HG02623 (cell line): ENCODE measurements around the gene SGPP2.
A peak's percentile ranks its signal among the peaks of the same experiment; 100 is the strongest.
"Not testable (repeated sequence)": the region's sequence is repeated elsewhere in the genome, so short reads cannot be mapped to it uniquely, and the experiment has no call there.

Source experiments
- ATAC-seq: cut with Tn5 transposase; IDR thresholded peaks from one replicate; pipeline ENCODE4 v1.9.1; 2021; ENCODE audit warnings: moderate library complexity; ENCODE audit not compliant: unreplicated experiment

SGPP2 gene

GRCh38 chr2:222424729-222425671 lies 657 bp downstream of the SGPP2 start:
- peak; percentile 15 for ATAC-seq

- peak; percentile 34 for ATAC-seq
These were observed 3.4 kb downstream of the SGPP2 start for GRCh38 chr2:222427646-222428301.

DNA sequence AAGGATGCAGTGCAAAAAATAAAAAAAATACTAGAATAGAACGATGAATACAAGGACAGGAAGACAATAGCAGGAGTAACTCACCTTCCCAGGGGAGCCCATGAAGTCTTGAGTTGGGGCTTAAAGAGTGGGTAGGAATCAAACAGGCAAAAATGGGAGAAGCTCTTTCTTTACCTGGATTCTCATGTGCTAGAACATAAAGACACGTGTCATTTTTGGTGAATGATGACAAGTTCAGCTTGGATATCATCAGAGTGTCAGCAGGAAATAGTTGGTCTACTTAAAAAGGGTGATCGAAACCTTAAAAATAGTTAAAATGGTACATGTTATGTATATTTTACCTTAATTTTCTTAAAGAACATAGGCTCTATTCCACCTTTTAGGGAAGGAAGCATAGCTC lies 5.7 kb downstream of the SGPP2 start:
- no peak for ATAC-seq

DNA sequence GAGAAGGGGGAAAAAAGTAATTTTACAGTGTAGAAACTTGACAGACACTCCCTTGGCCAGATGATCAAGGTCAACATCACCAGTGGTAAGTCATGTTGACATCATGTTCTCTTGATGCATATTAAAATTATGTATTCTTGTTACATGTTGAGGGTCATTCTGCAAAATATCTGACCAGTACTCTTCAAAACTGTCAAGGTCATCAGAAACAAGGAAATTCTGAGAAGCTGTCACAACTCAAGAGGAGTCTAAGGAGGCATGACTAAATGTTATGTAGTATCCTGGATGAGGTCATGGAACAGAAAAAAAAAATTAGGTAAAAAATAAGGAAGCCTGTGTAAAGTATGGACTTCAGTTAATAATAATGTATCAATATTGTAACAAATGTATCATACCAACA lies 6.3 kb downstream of the SGPP2 start:
- no peak for ATAC-seq

DNA sequence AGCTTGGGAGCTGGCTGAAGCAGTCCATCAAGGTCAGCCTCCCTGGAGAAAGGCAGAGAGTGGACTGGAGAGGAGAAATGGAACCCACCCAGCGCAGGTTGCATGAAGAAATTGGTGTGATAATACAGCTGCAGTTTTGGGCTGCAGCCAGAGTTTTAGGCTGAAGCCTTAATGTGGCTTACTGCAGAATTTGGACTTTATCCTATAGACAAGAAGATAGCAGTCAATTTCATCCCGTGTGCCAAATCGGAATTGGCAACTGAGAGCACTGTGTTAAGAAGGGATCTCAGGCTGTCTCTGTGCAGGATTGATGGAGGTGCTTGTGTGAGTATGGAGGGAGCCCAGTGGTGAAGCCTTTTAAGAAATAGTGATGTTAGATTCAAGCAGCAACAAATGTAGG lies 7.5 kb downstream of the SGPP2 start:
- ATAC-seq = no peak

DNA sequence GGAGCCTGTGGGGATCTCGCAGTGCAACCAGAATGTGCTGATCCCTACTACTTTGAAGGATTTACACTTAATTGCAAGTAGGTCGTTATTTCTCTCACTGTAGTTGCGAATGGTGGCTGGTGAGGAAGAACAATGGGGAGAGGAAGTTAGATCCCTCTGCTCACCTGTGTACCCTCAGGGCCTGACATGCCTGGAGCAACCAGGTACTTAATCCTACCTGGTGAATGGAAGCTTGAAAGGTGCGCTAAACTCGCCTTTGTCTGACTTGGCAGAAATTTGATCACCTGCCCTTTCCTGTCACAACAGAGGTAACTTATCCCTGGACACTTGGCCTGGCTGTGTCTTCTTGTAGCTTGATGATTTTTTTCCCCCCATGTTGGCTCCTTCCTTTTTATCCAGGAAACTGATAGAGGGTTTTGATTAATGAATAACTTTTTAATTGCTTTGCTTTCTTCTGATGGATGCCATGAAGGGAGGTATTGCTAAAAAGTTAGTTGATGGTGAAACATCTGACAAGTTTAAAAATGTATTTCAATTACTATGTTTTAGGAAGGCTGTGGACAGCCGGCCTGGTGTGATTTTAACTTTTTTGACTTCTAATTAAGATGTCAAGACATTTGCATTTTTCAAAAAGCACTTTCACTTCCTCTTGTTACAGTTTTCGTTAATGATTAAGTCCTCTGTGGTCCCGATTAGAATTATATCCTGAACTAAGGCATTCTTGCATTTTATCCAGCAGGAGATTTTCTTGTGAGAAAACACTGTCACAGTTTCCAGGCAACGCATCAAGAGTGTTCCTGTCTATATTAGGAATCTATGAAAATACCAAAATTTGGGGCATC lies 9.2 kb downstream of the SGPP2 start:
- ATAC-seq = peak; percentile 76

DNA sequence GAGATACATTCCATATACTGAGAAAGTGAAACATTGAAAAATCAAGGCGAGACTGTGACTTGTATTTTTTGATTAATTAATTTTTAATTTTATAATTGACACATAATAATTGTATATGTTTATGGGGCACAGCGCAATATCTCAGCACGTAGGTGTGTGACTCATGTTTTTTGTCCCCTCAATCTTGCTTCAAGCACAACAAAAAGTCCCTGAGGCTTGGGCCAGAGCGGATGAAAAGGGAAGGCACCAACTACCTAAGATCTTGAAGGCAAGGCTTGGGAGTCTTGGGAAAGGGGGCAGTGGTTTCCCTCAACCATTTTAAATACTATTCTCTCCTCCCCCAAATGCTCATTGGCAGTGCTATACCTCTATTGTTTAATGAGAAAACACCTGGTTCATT lies 9.9 kb downstream of the SGPP2 start:
- peak; percentile 42 for ATAC-seq

- not testable (repeated sequence) for ATAC-seq
These were observed 11.2 kb downstream of the SGPP2 start for GRCh38 chr2:222435400-222436039.

DNA sequence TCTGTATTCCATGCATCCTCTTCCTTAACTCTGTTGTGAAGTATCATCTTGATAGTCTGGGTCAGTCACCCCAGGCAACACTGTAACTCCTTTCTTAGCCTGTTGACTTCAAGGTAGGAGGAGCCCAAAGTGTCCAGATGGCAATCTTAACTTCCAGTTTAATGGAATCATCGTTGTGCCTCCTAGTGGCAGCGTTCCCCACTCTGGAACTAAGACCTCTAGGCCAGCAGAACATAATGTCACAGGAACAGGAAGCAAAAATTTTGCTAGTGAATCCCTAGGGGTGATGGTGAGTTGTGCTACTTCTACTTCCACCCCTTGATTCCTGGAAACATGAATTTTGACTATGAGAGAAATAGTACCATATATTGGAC lies 11.7 kb downstream of the SGPP2 start:
- no peak for ATAC-seq

DNA sequence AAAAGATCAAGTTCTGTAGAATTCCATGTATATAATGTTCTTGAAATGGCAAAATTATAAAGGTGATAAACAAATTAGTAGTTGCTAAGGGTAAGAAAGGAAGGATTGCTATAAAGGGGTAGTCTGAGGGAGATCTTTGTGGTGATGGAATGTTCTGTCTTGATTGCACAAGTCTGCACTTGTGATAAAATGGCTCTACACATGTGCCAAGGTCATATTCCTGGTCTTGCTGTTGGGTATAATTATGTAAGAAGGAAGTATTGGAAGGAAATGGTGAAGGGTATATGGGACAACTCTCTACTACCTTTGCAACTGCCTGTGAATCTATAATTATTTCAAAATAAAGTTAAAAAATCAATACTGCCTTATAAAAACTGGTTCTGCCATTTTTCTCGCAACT lies 15.3 kb downstream of the SGPP2 start:
- no peak for ATAC-seq

- ATAC-seq = no peak
These were observed 16.5 kb downstream of the SGPP2 start for GRCh38 chr2:222440673-222441422.

GRCh38 chr2:222442665-222443064 lies 18.3 kb downstream of the SGPP2 start:
- ATAC-seq = no peak

DNA sequence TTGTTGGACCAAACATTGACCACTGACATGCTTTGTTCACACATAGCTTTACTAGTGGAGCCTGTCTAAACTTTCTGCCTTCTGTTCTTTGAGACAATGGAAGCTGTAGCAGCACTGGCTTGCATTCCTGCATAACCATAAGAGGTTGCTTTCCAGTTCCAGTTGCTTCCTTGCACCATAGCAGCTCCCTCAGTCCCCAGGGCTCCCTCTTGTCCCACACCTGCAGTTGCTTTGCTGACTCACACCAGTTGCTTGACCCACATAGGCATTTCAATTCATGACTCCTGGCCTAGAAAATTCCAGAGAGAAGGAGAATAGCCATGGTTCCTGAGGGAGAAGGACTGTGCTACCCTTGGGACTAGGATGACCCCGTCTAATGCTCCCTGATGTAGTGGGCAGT lies 20.9 kb downstream of the SGPP2 start:
- ATAC-seq = no peak

DNA sequence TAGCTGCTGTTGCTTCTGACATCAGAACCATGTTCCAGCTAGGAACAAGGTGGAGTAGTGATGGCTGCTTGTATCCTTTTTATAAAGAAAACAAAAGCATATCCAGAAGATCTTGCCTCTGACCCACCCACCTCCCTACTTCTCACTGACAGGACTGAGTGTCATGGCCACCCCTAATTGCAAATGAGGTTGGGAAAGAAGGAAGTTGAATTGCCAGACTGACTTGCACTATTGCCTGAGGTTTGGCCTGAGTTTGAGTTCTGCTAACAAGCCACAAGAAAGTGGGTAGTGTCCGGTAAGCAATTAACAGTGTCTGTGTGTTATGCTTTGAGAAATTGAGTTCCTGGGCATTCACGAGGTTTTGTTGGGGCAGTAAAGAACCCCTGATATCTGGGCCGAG lies 22.8 kb downstream of the SGPP2 start:
- ATAC-seq = no peak

DNA sequence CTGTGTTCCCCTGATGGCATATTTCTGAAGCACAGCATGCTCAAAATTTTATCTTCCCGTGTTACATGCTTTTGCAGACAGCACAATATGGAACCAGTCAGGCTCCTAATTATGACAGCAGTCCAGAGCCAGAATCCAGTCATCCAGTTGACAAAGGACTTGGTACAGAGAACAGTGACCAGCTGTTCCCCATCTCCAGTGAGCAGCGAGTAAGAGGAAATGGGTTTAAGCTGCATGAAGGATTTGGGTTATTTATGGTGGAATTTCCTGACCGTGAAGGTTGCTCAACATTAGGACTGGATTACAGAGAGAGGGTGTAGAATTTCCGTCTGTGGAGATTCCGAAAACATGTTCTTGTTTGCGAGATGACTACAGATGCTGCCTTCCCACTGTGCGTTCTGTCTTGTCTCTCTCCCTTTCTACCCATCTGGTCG lies 24.4 kb downstream of the SGPP2 start:
- ATAC-seq = no peak

DNA sequence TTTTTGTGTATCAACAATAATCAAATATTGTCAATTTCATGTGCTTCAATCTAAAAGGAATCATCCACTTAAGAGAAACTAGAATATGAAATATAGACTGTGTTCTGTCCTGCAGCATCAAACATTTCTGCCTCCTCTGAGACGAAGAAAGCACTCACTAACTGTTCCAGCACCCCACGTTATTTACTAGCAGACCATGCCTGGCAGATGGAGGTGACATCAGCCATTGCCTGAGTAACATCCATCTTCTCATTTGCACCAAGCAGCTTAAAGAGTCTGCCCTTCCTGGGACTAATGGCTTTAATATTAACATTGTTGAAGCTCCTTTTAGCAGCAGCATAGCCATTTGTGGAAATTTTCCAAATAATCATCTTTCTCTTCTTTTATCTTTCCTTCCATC lies 25.7 kb downstream of the SGPP2 start:
- no peak for ATAC-seq

DNA sequence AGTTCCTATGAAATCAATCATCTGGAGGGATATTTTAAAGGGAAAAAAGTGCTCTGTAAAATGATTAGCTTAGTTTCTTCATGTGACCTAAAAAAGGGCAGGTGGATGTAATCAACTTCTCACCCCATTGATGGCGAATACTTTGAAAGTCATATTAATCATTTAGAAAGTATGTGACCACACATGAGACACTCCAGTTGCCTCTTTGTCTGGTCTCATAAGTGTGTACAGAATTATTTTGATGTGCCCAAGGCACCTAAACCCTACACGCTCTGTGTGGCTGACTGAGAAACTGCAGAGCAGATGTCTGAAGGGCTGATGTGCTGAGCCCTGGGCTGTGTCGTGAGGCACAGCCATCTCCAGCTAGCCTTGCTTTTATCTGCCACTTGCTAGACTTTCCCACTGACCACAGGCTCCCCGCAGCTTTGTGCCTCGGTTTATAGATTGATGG lies 26.9 kb downstream of the SGPP2 start:
- ATAC-seq = peak; percentile 99

GRCh38 chr2:222452422-222452950 lies 28.1 kb downstream of the SGPP2 start:
- no peak for ATAC-seq

GRCh38 chr2:222456479-222457077 lies 32.2 kb downstream of the SGPP2 start:
- ATAC-seq = no peak
